MCF 10A (cell line): ENCODE results near the gene CTDNEP1. TPM values are rescaled to one million over a fixed set of nuclear protein-coding genes. Genes with fewer than 3 reads are reported as not detected.

ENCODE experiments used
- BruUV-seq: library from RNA; stranded (reverse); fragments of 400-500 nt; replicated peaks from 2 replicates; lab custom pipeline; 2021; lab: Mats Ljungman, UMichigan
- CTCF ChIA-PET: fragments of 300-600 bp; sonication (Branson Sonifier 250); formaldehyde crosslinking; extraction: SDS; loops from one replicate; lab custom pipeline; 2021; ENCODE audit warnings: antibody characterized with exemption, inconsistent platforms; lab: Yijun Ruan, JAX
- POLR2A ChIA-PET: fragments of 300-600, 350-650 bp; sonication (Branson Sonifier 250); formaldehyde crosslinking; extraction: SDS; loops from one replicate; lab custom pipeline; 2020; ENCODE audit warnings: antibody characterized with exemption, inconsistent platforms; lab: Yijun Ruan, JAX
- DNase-seq: peaks from one replicate; pipeline ENCODE4 v3.0.0-alpha.2; 2018; ENCODE audit not compliant: unreplicated experiment
- H3K27ac Mint-ChIP-seq: one replicate; pipeline ENCODE4 v1.8.0; 2022; ENCODE audit warnings: mild to moderate bottlenecking, low read depth, mixed read lengths; ENCODE audit not compliant: unreplicated experiment
- H3K27me3 Mint-ChIP-seq: one replicate; pipeline ENCODE4 v1.8.0; 2022; ENCODE audit warnings: mixed read lengths; ENCODE audit not compliant: insufficient read depth, unreplicated experiment
- H3K36me3 Mint-ChIP-seq: one replicate; pipeline ENCODE4 v1.8.0; 2022; ENCODE audit warnings: mild to moderate bottlenecking, moderate library complexity, mixed read lengths; ENCODE audit not compliant: insufficient read depth, unreplicated experiment
- H3K4me1 Mint-ChIP-seq: one replicate; pipeline ENCODE4 v1.8.0; 2022; ENCODE audit warnings: mixed read lengths; ENCODE audit not compliant: insufficient read depth, unreplicated experiment
- H3K4me3 Mint-ChIP-seq: one replicate; pipeline ENCODE4 v1.8.0; 2022; ENCODE audit warnings: mild to moderate bottlenecking, moderate library complexity, mixed read lengths; ENCODE audit not compliant: unreplicated experiment
- H3K9me3 Mint-ChIP-seq: one replicate; pipeline ENCODE4 v1.8.0; 2022; ENCODE audit warnings: mixed read lengths; ENCODE audit not compliant: unreplicated experiment
- CTCF ChIP-seq: fragments of 200-600 bp; IDR thresholded peaks from one replicate; pipeline ENCODE4 v1.8.0; 2022; ENCODE audit warnings: antibody characterized with exemption, mild to moderate bottlenecking; ENCODE audit not compliant: unreplicated experiment
- intact Hi-C: fragments of 100-400 bp; cut with micrococcal nuclease; formaldehyde crosslinking; loops from 2 replicates; pipeline ENCODE4 v1.14.1; 2022
- total RNA-seq: library from RNA; stranded (reverse); gene quantifications from 2 replicates; pipeline ENCODE4 v1.2.3, GENCODE V29; 2022

CTDNEP1 gene
- total RNA-seq, 1 experiment from 2014 or later, result 148 TPM

DNA sequence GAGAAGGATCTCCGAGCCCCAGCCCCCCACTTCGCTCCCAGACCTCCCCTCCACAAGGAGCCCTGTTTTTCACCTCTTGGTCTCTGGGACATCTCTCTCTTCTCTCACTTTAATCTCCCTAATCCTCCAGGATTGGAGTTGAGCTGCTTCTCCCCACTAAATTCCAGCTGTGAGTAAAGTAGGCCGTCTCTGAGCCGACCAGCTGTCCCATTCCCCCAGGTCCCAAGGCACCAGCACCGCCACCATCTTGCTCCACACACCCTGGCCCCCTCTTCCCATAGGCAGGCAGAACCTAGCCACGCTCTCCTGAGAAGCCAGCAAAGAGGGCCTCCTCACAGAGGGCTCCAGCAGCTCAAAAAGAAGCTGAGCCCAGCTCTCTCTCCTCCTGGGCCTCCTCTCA is 32.8 kb downstream of the CTDNEP1 start:
- Mint-ChIP-seq H3K4me1 (peaks cover 49% of the 10 kb centered on the region), H3K4me3 (peak overlapping the region; percentile 86), H3K9me3 (no peaks in the 10 kb centered on the region), H3K36me3 (peaks cover 55% of the 10 kb centered on the region), H3K27me3 (no peaks in the 10 kb centered on the region), H3K27ac (peak overlapping the region; percentile 96)
- ChIA-PET CTCF (interaction anchor here (1.1 kb wide), 1 partner anchor 82 kb away, joined by 4 read pairs; no protein-coding TSS in a partner anchor), POLR2A (interaction anchor here (0.7 to 9.0 kb wide), 6 partner anchors 9 to 182 kb away, joined by 3 to 278 read pairs (median 6); partner anchors contain the start of genes DVL2, GABARAP, PHF23 and SLC16A13)
- no peak for DNase-seq
- TF ChIP-seq CTCF, result no peak
- BruUV-seq, result no TSS peak
- intact Hi-C loops, result no loop called here

- H3K4me3 Mint-ChIP-seq, result peak overlapping the region; percentile 86
- no peak for TF ChIP-seq CTCF
- ChIA-PET CTCF (interaction anchor here (0.6 to 1.1 kb wide), 2 partner anchors 81 to 167 kb away, joined by 3 to 4 read pairs; no protein-coding TSS in a partner anchor), POLR2A (interaction anchor here (9.0 kb wide), 1 partner anchor 19 kb away, joined by 278 read pairs; the partner anchor contains the start of genes DVL2, GABARAP and PHF23)
- H3K27ac Mint-ChIP-seq, result peak overlapping the region; percentile 96
- no TSS peak for BruUV-seq
- intact Hi-C loops, result no loop called here
- H3K4me1 Mint-ChIP-seq, result peaks cover 49% of the 10 kb centered on the region
- H3K9me3 Mint-ChIP-seq, result no peaks in the 10 kb centered on the region
- peaks cover 49% of the 10 kb centered on the region for H3K36me3 Mint-ChIP-seq
- DNase-seq, result no peak
- no peaks in the 10 kb centered on the region for H3K27me3 Mint-ChIP-seq
These were observed 33.4 kb downstream of the CTDNEP1 start for GRCh38 chr17:7218166-7218565.

- no peak for TF ChIP-seq CTCF
- Mint-ChIP-seq H3K4me1 (peaks cover 49% of the 10 kb centered on the region), H3K36me3 (peaks cover 41% of the 10 kb centered on the region), H3K27ac (no peak overlapping the region), H3K4me3 (peak overlapping the region; percentile 28), H3K9me3 (no peaks in the 10 kb centered on the region), H3K27me3 (no peaks in the 10 kb centered on the region)
- DNase-seq, result peak; percentile 43
- ChIA-PET POLR2A (interaction anchor here (9.0 kb wide), 1 partner anchor 19 kb away, joined by 278 read pairs; the partner anchor contains the start of genes DVL2, GABARAP and PHF23), CTCF (interaction anchor here (0.6 kb wide), 1 partner anchor 166 kb away, joined by 3 read pairs; no protein-coding TSS in a partner anchor)
- BruUV-seq, result no TSS peak
- intact Hi-C loops, result no loop called here
These were observed 34.2 kb downstream of the CTDNEP1 start for GRCh38 chr17:7217113-7217987.
